ENCODE data around the gene EZR.

DNA sequence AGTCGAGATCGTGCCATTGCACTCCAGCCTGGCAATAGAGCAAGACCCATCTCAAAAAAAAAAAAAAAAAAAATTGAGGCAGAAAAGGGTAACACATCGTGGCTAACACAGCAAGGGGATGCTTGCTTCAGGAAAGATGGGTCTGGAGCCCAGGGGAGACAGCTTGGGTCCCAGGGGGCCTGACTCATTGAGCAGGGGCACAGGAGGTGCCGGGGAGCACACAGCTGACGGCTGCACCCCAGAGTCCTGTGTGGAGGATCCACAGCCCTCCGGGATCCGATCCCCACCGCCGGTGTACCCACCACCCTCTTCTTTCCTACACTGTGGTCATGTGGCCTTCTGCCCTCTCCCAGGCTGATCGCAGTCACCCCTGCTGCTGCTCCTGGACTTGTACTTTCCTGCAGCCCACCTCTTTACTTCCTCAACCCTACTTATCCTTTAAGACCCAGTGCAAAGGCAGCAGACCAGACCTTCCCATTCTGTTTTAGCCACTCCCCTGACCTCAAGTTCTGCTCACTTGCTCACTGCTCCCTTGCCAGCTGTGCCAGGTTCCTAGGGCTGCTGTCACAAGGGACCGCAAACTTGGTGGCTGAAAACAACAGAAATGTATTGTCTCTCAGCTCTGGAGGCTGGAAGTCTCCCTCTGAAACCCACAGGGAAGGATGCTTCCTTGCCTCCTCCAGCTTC lies 17.6 kb upstream of the EZR start:
- TF ChIP-seq CTCF (IDR thresholded peaks at IDR 0.05) (no peak), ZFX (IDR thresholded peaks at IDR 0.05; ENCODE audit: borderline replicate concordance) (no peak)

Measured in 22Rv1 (cell line).